WTC11 (cell line): ENCODE measurements around the gene NUP85.

Experiments used
- AFF4 ChIP-seq: sonication (generic); formaldehyde crosslinking; IDR thresholded peaks from 2 replicates; pipeline ENCODE4 v1.8.1; 2023; ENCODE audit warnings: mild to moderate bottlenecking, missing genetic modification reagents, borderline replicate concordance
- CREB1 ChIP-seq: sonication (generic); formaldehyde crosslinking; IDR thresholded peaks from 2 replicates; pipeline ENCODE4 v1.8.0; 2023; ENCODE audit warnings: mild to moderate bottlenecking, missing genetic modification reagents
- CTCF ChIP-seq: fragments of 200-600 bp; IDR thresholded peaks from 2 replicates; pipeline ENCODE4 v1.8.0; 2022; ENCODE audit warnings: antibody characterized with exemption
- E2F5 ChIP-seq: sonication (generic); formaldehyde crosslinking; IDR thresholded peaks from 2 replicates; pipeline ENCODE4 v1.8.1; 2022; ENCODE audit warnings: mild to moderate bottlenecking, moderate library complexity, missing genetic modification reagents
- ESRRA ChIP-seq: sonication (generic); formaldehyde crosslinking; IDR thresholded peaks from 2 replicates; pipeline ENCODE4 v1.8.1; 2022; ENCODE audit warnings: mild to moderate bottlenecking, missing genetic modification reagents, borderline replicate concordance
- HMGXB4 ChIP-seq: sonication (generic); formaldehyde crosslinking; IDR thresholded peaks from 2 replicates; pipeline ENCODE4 v1.8.1; 2023; ENCODE audit warnings: mild to moderate bottlenecking, moderate library complexity, missing genetic modification reagents
- MAX ChIP-seq: sonication (generic); formaldehyde crosslinking; IDR thresholded peaks from 2 replicates; pipeline ENCODE4 v1.8.0; 2022; ENCODE audit warnings: mild to moderate bottlenecking, missing genetic modification reagents
- NR2C2 ChIP-seq: sonication (generic); formaldehyde crosslinking; IDR thresholded peaks from 2 replicates; pipeline ENCODE4 v1.8.0; 2022; ENCODE audit warnings: mild to moderate bottlenecking, missing genetic modification reagents
- SMAD4 ChIP-seq: sonication (generic); formaldehyde crosslinking; IDR thresholded peaks from 2 replicates; pipeline ENCODE4 v1.8.0; 2022; ENCODE audit warnings: mild to moderate bottlenecking, missing genetic modification reagents
- STAT6 ChIP-seq: sonication (generic); formaldehyde crosslinking; conservative IDR thresholded peaks from 2 replicates; pipeline ENCODE4 v1.8.1; 2023; ENCODE audit warnings: mild to moderate bottlenecking, low read depth, missing genetic modification reagents, moderate library complexity
- USF2 ChIP-seq: sonication (generic); formaldehyde crosslinking; IDR thresholded peaks from 2 replicates; pipeline ENCODE4 v1.8.1; 2023; ENCODE audit warnings: mild to moderate bottlenecking, missing genetic modification reagents, moderate library complexity
- ZNF512 ChIP-seq: sonication (generic); formaldehyde crosslinking; IDR thresholded peaks from 2 replicates; pipeline ENCODE4 v1.8.1; 2022; ENCODE audit warnings: missing genetic modification reagents, borderline replicate concordance

GRCh38 chr17:75240394-75241142 is 35.1 kb downstream of the NUP85 start:
- TF ChIP-seq ESRRA (CRISPR knock-in tag) (no peak), STAT6 (CRISPR knock-in tag) (no peak), MAX (CRISPR knock-in tag) (no peak), USF2 (CRISPR knock-in tag) (peak; percentile 84), HMGXB4 (CRISPR knock-in tag) (no peak; the same call in 1 of the 2 replicates), NR2C2 (CRISPR knock-in tag) (no peak), CTCF (peak; percentile 84), E2F5 (CRISPR knock-in tag) (no peak), CREB1 (CRISPR knock-in tag) (no peak), ZNF512 (CRISPR knock-in tag) (no peak), AFF4 (CRISPR knock-in tag) (no peak), SMAD4 (no peak)
